PC-3 (cell line): Measurements from ENCODE around the gene OR52W1. TPM values are rescaled to one million over a fixed set of nuclear protein-coding genes. Genes with fewer than 3 reads are reported as not detected.

Experiments used
- ATAC-seq: fragments of 200-7000 bp; cut with Tn5 transposase; 2 replicates; pipeline ENCODE4 v1.9.1; 2020; ENCODE audit warnings: mild to moderate bottlenecking, moderate library complexity
- BruUV-seq: library from RNA; stranded (reverse); fragments of 400-500 nt; replicated peaks from 2 replicates; lab custom pipeline; 2021; lab: Mats Ljungman, UMichigan
- CTCF ChIA-PET: fragments of 300-600 bp; sonication (Branson Sonifier 250); formaldehyde crosslinking; loops from one replicate; lab custom pipeline; 2022; ENCODE audit warnings: antibody characterized with exemption; lab: Charles Lee
- POLR2A ChIA-PET: fragments of 300-600 bp; sonication (Branson Sonifier 250); formaldehyde crosslinking; loops from one replicate; lab custom pipeline; 2022; ENCODE audit warnings: antibody characterized with exemption; ENCODE audit not compliant: unreplicated experiment; lab: Charles Lee
- DNase-seq: peaks from one replicate; pipeline ENCODE4 v3.0.0-alpha.2; 2015
- H2AFZ ChIP-seq: fragments of 300-600 bp; sonication (generic); 2 replicates; pipeline ENCODE4 v1.6.0; 2016; ENCODE audit warnings: antibody characterized with exemption, low read length
- H3F3A ChIP-seq: fragments of 300-600 bp; sonication (generic); one replicate; pipeline ENCODE4 v1.6.0; 2017; ENCODE audit warnings: antibody characterized with exemption, low read length, control low read depth, mild to moderate bottlenecking; ENCODE audit not compliant: unreplicated experiment
- H3K27ac ChIP-seq: fragments of 300-600 bp; sonication (generic); 2 replicates; pipeline ENCODE4 v1.5.1; 2016; ENCODE audit warnings: mild to moderate bottlenecking, low read length
- H3K27me3 ChIP-seq: fragments of 300-600 bp; sonication (generic); 2 replicates; pipeline ENCODE4 v1.6.1; 2016; ENCODE audit warnings: low read length, mixed read lengths
- H3K36me3 ChIP-seq: fragments of 300-600 bp; sonication (generic); 2 replicates; pipeline ENCODE4 v1.6.1; 2016; ENCODE audit warnings: low read depth, mixed run types, low read length, mixed read lengths
- H3K4me1 ChIP-seq: fragments of 300-600 bp; sonication (generic); 2 replicates; pipeline ENCODE4 v1.5.1; 2016; ENCODE audit warnings: low read length; ENCODE audit not compliant: insufficient read depth
- H3K4me2 ChIP-seq: fragments of 300-600 bp; sonication (generic); 2 replicates; pipeline ENCODE4 v1.6.0; 2016; ENCODE audit warnings: low read length
- H3K4me3 ChIP-seq: fragments of 300-600 bp; sonication (generic); 2 replicates; pipeline ENCODE4 v1.5.1; 2016; ENCODE audit warnings: mild to moderate bottlenecking, low read length, mixed read lengths
- H3K79me2 ChIP-seq: fragments of 300-600 bp; sonication (generic); 2 replicates; pipeline ENCODE4 v1.6.1; 2017; ENCODE audit warnings: low read length, mixed read lengths
- H3K9ac ChIP-seq: fragments of 300-600 bp; sonication (generic); 2 replicates; pipeline ENCODE4 v1.6.0; 2016; ENCODE audit warnings: mild to moderate bottlenecking, low read length
- H3K9me2 ChIP-seq: fragments of 300-600 bp; sonication (generic); replicated peaks from 2 replicates; pipeline ENCODE4 v1.6.1; 2016; ENCODE audit warnings: mixed run types, low read length, mixed read lengths
- H3K9me3 ChIP-seq: fragments of 300-600 bp; sonication (generic); 2 replicates; pipeline ENCODE4 v1.6.1; 2016; ENCODE audit warnings: low read length, mixed read lengths
- H4K20me1 ChIP-seq: fragments of 300-600 bp; sonication (generic); 2 replicates; pipeline ENCODE4 v1.6.1; 2016; ENCODE audit warnings: low read length, mixed read lengths
- EZH2 ChIP-seq: fragments of 300-600 bp; sonication (generic); IDR thresholded peaks from one replicate; pipeline ENCODE4 v1.6.1; 2017; ENCODE audit warnings: antibody characterized with exemption, mild to moderate bottlenecking, low read length; ENCODE audit not compliant: unreplicated experiment
- EZH2phosphoT487 ChIP-seq: fragments of 300-600 bp; sonication (generic); IDR thresholded peaks from 2 replicates; pipeline ENCODE4 v1.6.1; 2018; ENCODE audit warnings: mild to moderate bottlenecking, antibody characterized with exemption, low read length, borderline replicate concordance
- intact Hi-C: fragments of 100-400 bp; cut with micrococcal nuclease; formaldehyde crosslinking; loops from 2 replicates; pipeline ENCODE4 v1.9.0; 2023
- total RNA-seq: library from RNA; depleted of rRNA; stranded (reverse); fragments of >200 nt; gene quantifications from 2 replicates; pipeline ENCODE4 v1.2.3, GENCODE V29; 2014
- TF ChIP-seq, protein P1 (sequence below): fragments of 300-600 bp; sonication (generic); conservative IDR thresholded peaks from 2 replicates; pipeline ENCODE4 v1.5.1; 2017; ENCODE audit warnings: antibody characterized with exemption, low read depth, mild to moderate bottlenecking, low read length

The OR52W1 gene
- total RNA-seq, 1 experiment from 2014 or later, result not detected

DNA sequence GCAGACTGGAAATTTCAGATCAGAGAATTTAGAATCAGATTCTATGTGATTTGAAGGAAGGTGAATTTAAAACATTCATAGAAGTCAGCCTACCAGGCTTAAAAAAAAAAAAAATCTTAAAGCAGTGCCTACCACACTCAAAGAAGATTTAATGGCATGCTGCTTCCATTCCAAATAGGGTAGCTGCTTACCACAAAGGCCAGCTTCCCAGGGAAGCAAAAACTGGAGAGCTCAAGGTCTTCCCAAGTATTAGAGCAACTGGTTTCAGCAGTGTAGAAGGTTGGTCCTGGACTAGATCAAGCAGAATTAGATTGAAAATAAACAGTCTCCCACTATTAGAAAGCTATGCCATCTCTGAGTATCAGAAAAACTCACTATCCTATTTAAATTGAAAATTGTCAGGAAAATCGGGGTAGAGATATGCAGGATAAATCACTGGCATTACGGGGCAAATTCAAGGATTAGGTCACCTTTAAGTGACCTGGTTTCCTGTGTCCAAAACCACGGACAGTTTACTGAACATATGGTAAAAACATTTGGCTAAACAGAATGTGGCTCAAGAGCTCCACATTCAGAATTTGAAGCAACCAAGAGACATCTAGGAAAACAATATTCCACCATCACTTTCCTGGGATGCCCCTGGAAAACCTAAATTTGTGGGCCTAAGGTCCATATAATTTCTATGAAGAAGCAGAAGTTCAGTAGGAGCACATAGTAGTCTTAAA, 7.6 kb downstream of the OR52W1 start:
- Histone ChIP-seq H3K27me3 (no peaks in the 10 kb centered on the region), H3K9me3 (no peaks in the 10 kb centered on the region), H3K4me2 (no peak overlapping the region), H3K9ac (no peak overlapping the region), H3K79me2 (no peaks in the 10 kb centered on the region), H2AFZ (no peak overlapping the region), H3K4me3 (no peak overlapping the region), H3F3A (no peaks in the 10 kb centered on the region), H3K27ac (no peak overlapping the region), H3K4me1 (no peaks in the 10 kb centered on the region), H3K9me2 (no peaks in the 10 kb centered on the region), H4K20me1 (no peaks in the 10 kb centered on the region), H3K36me3 (no peaks in the 10 kb centered on the region; the same call in 1 of the 2 replicates)
- DNase-seq (no peak), ATAC-seq (no peak)
- ChIA-PET POLR2A (no interaction called here), CTCF (no interaction called here)
- BruUV-seq, result no TSS peak
- no peak for TF ChIP-seq EZH2phosphoT487
- TF ChIP-seq EZH2, result no peak
- intact Hi-C loops, result no loop called here

DNA sequence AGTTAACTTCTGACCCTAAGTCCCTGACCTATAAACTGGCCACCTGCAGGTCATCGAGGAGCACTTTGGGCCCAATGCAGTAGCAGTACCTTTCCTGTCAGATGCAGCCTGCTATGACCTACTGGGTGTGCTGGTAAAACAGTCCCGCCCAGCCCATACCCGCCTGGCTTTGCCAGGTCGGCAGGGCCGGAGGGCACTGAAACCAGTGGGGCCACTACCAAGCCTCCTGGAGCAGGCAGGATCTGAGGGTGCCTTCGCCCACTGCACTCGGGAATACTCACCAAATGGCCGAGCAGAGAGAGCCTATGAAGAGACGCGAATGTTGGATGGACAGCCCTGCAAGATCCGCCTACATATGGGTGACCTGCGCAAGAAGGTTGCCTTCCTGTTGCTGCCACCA, 10.8 kb downstream of the OR52W1 start:
- H3K4me3 ChIP-seq, result no peak overlapping the region
- peaks cover 8% of the 10 kb centered on the region for H3K36me3 ChIP-seq
- no peaks in the 10 kb centered on the region for H3K9me3 ChIP-seq
- H3K79me2 ChIP-seq, result no peaks in the 10 kb centered on the region
- ChIA-PET POLR2A (no interaction called here), CTCF (no interaction called here)
- no TSS peak for BruUV-seq
- no peaks in the 10 kb centered on the region for H4K20me1 ChIP-seq
- no peak for DNase-seq
- intact Hi-C loops, result no loop called here
- H3K27ac ChIP-seq, result no peak overlapping the region
- no peaks in the 10 kb centered on the region for H3K27me3 ChIP-seq
- no peaks in the 10 kb centered on the region for H3F3A ChIP-seq
- H3K4me1 ChIP-seq, result no peaks in the 10 kb centered on the region
- no peak overlapping the region for H2AFZ ChIP-seq
- H3K9ac ChIP-seq, result no peak overlapping the region
- H3K4me2 ChIP-seq, result no peak overlapping the region
- H3K9me2 ChIP-seq, result no peaks in the 10 kb centered on the region
- ATAC-seq, result no peak
- TF ChIP-seq EZH2 (no peak), EZH2phosphoT487 (no peak)
- TF ChIP-seq, protein P1, sequence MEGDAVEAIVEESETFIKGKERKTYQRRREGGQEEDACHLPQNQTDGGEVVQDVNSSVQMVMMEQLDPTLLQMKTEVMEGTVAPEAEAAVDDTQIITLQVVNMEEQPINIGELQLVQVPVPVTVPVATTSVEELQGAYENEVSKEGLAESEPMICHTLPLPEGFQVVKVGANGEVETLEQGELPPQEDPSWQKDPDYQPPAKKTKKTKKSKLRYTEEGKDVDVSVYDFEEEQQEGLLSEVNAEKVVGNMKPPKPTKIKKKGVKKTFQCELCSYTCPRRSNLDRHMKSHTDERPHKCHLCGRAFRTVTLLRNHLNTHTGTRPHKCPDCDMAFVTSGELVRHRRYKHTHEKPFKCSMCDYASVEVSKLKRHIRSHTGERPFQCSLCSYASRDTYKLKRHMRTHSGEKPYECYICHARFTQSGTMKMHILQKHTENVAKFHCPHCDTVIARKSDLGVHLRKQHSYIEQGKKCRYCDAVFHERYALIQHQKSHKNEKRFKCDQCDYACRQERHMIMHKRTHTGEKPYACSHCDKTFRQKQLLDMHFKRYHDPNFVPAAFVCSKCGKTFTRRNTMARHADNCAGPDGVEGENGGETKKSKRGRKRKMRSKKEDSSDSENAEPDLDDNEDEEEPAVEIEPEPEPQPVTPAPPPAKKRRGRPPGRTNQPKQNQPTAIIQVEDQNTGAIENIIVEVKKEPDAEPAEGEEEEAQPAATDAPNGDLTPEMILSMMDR, result no peak

DNA sequence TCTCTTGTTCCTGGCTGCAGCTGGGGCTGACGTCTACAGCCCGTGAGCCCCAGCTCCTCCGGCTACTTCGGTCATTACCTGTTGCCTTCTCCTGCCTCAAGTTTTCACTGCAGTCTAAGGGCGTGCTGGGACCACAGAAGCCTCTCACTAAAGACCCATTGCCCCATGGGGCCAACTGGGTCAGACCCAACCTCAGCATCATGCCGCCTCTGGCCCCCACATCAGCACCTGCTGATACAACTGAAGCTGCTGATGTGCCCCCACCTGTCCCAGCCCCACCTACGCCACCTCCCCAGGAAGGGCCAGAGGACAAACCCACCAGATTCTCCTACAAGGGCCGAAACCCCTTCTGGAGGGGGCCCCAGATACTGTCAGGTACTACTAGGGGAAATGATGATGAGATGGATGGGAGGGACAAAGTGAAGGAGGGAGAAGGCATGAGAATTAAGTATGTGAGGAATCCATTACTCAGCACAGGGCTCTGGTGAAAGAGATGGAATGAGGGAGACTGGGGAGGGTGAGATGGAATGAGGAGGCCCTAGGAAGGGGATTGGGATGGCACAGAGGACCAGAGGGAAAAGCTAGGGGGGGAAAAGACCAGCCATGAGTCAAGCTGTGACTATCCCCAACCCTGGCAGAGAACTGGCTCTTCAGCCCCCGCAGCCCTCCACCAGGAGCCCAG, 11.4 kb downstream of the OR52W1 start:
- Histone ChIP-seq H3F3A (no peaks in the 10 kb centered on the region), H3K36me3 (peaks cover 12% of the 10 kb centered on the region), H3K9me2 (no peaks in the 10 kb centered on the region), H3K27me3 (no peaks in the 10 kb centered on the region), H3K4me1 (no peaks in the 10 kb centered on the region), H3K79me2 (no peaks in the 10 kb centered on the region), H3K27ac (no peak overlapping the region), H3K4me2 (no peak overlapping the region), H4K20me1 (no peaks in the 10 kb centered on the region), H3K9me3 (no peaks in the 10 kb centered on the region), H3K9ac (no peak overlapping the region), H3K4me3 (no peak overlapping the region), H2AFZ (no peak overlapping the region)
- no peak for DNase-seq
- no peak for TF ChIP-seq EZH2
- TF ChIP-seq, protein P1, result no peak
- no peak for TF ChIP-seq EZH2phosphoT487
- ChIA-PET POLR2A (no interaction called here), CTCF (no interaction called here)
- no peak for ATAC-seq
- BruUV-seq, result no TSS peak
- intact Hi-C loops, result no loop called here
